IMR-90 (cell line): Measurements from ENCODE around the gene KRTAP10-7. TPM values are rescaled to one million over a fixed set of nuclear protein-coding genes. Genes with fewer than 3 reads are reported as not detected.
"Not testable (repeated sequence)": the region's sequence is repeated elsewhere in the genome, so short reads cannot be mapped to it uniquely, and the experiment has no call there.

ENCODE experiments used
- ATAC-seq: fragments of 200-7000 bp; cut with Tn5 transposase; 2 replicates; pipeline ENCODE4 v1.9.1; 2020; ENCODE audit warnings: low read depth, mild to moderate bottlenecking, moderate library complexity
- Bru-seq: library from RNA; stranded (reverse); fragments of 400-500 nt; gene quantifications from one replicate; lab custom pipeline; 2021; lab: Mats Ljungman, UMichigan
- BruChase-seq, 2 experiments: library from RNA; stranded (reverse); fragments of 400-500 nt; gene quantifications; one replicate each; lab custom pipeline; 2021; lab: Mats Ljungman, UMichigan
- BruUV-seq: library from RNA; stranded (reverse); fragments of 400-500 nt; replicated peaks from 2 replicates; lab custom pipeline; 2021; lab: Mats Ljungman, UMichigan
- CTCF ChIA-PET: fragments of 300-600 bp; formaldehyde crosslinking; extraction: SDS; loops from one replicate; lab custom pipeline; 2021; ENCODE audit warnings: antibody characterized with exemption; lab: Yijun Ruan, JAX
- POLR2A ChIA-PET: fragments of 300-600 bp; sonication (Branson Sonifier 250); formaldehyde crosslinking; loops from one replicate; lab custom pipeline; 2022; ENCODE audit warnings: antibody characterized with exemption; ENCODE audit not compliant: unreplicated experiment; lab: Charles Lee
- DNase-seq: peaks from one replicate; pipeline ENCODE4 v3.0.0; 2013
- H2AFZ ChIP-seq: replicated peaks from 2 replicates; pipeline ENCODE3; 2013; ENCODE audit warnings: low read length, mild to moderate bottlenecking; ENCODE audit not compliant: poor library complexity
- H2AK5ac ChIP-seq: 2 replicates; pipeline ENCODE4 v1.6.1; 2013; ENCODE audit warnings: low read depth, low read length, inconsistent platforms
- H2AK9ac ChIP-seq: replicated peaks from 2 replicates; pipeline ENCODE3; 2013; ENCODE audit warnings: mild to moderate bottlenecking, low read depth, low read length, moderate library complexity; ENCODE audit not compliant: poor library complexity
- H2BK120ac ChIP-seq: 2 replicates; pipeline ENCODE4 v1.6.1; 2013; ENCODE audit warnings: low read depth, low read length, inconsistent platforms
- H2BK15ac ChIP-seq: 3 replicates; pipeline ENCODE4 v1.6.1; 2013; ENCODE audit warnings: low read depth, low read length, inconsistent platforms
- H2BK20ac ChIP-seq: 2 replicates; pipeline ENCODE4 v1.6.1; 2013; ENCODE audit warnings: low read depth, mild to moderate bottlenecking, inconsistent platforms, low read length, moderate library complexity
- H2BK5ac ChIP-seq: 2 replicates; pipeline ENCODE4 v1.6.1; 2013; ENCODE audit warnings: mild to moderate bottlenecking, low read depth, low read length, inconsistent platforms; ENCODE audit not compliant: poor library complexity, severe bottlenecking
- H3K14ac ChIP-seq: replicated peaks from 2 replicates; pipeline ENCODE4 v1.6.1; 2013; ENCODE audit warnings: low read depth, low read length, inconsistent platforms
- H3K18ac ChIP-seq: 2 replicates; pipeline ENCODE4 v1.6.1; 2013; ENCODE audit warnings: low read depth, low read length, control low read depth
- H3K23ac ChIP-seq: 2 replicates; pipeline ENCODE4 v1.6.1; 2013; ENCODE audit warnings: low read depth, low read length, inconsistent platforms
- H3K27ac ChIP-seq: 2 replicates; pipeline ENCODE4 v1.5.1; 2013; ENCODE audit warnings: mild to moderate bottlenecking, control low read depth, low read length; ENCODE audit not compliant: insufficient read depth
- H3K27me3 ChIP-seq: 2 replicates; pipeline ENCODE4 v1.6.1; 2013; ENCODE audit warnings: low read length; ENCODE audit not compliant: control insufficient read depth, insufficient read depth
- H3K36me3 ChIP-seq: 2 replicates; pipeline ENCODE4 v1.6.1; 2013; ENCODE audit warnings: low read length, mixed read lengths; ENCODE audit not compliant: control insufficient read depth, insufficient read depth
- H3K4ac ChIP-seq: 2 replicates; pipeline ENCODE4 v1.6.1; 2013; ENCODE audit warnings: low read depth, low read length, inconsistent platforms
- H3K4me1 ChIP-seq: 2 replicates; pipeline ENCODE4 v1.6.1; 2013; ENCODE audit warnings: low read length, mixed read lengths; ENCODE audit not compliant: control insufficient read depth, insufficient read depth
- H3K4me2 ChIP-seq: 2 replicates; pipeline ENCODE4 v1.6.1; 2013; ENCODE audit warnings: low read depth, mild to moderate bottlenecking, control low read depth, low read length, moderate library complexity
- H3K4me3 ChIP-seq: 2 replicates; pipeline ENCODE4 v1.5.1; 2013; ENCODE audit warnings: low read depth, mild to moderate bottlenecking, control low read depth, low read length, moderate library complexity; ENCODE audit not compliant: insufficient read depth
- H3K56ac ChIP-seq: 2 replicates; pipeline ENCODE4 v1.6.1; 2013; ENCODE audit warnings: low read length, inconsistent platforms; ENCODE audit not compliant: insufficient read depth; ENCODE audit errors: extremely low read depth
- H3K79me1 ChIP-seq, 2 experiments: 2 replicates each; pipeline ENCODE4 v1.6.1; 2013; ENCODE audit warnings: low read length in 2 of 2, inconsistent platforms in 1 of 2, low read depth in 1 of 2
- H3K9ac ChIP-seq: 2 replicates; pipeline ENCODE4 v1.6.1; 2013; ENCODE audit warnings: low read depth, low read length, control low read depth
- H3K9me1 ChIP-seq: 2 replicates; pipeline ENCODE4 v1.6.1; 2013; ENCODE audit warnings: low read length, inconsistent platforms; ENCODE audit not compliant: insufficient read depth
- H3K9me3 ChIP-seq: 2 replicates; pipeline ENCODE4 v1.6.1; 2013; ENCODE audit warnings: low read length; ENCODE audit not compliant: control insufficient read depth, insufficient read depth
- H4K20me1 ChIP-seq: 2 replicates; pipeline ENCODE4 v1.6.1; 2013; ENCODE audit warnings: low read length, inconsistent platforms; ENCODE audit not compliant: insufficient read depth
- H4K5ac ChIP-seq: 2 replicates; pipeline ENCODE4 v1.6.1; 2013; ENCODE audit warnings: mild to moderate bottlenecking, low read depth, low read length, control low read depth
- H4K8ac ChIP-seq, 2 experiments: 2 replicates each; pipeline ENCODE4 v1.6.1; 2013; ENCODE audit warnings: low read depth in 2 of 2, low read length in 2 of 2, control low read depth in 1 of 2, inconsistent platforms in 1 of 2
- H4K91ac ChIP-seq: 2 replicates; pipeline ENCODE4 v1.6.1; 2013; ENCODE audit warnings: low read depth, low read length, inconsistent platforms; ENCODE audit not compliant: insufficient read depth
- WGBS, 2 experiments: methylation state at CpG; one replicate each; pipeline versions ENCODE4 v1.1.5 to v1.1.7; 2013; ENCODE audit warnings: missing lambda C conversion rate in 2 of 2; ENCODE audit not compliant: insufficient read length in 1 of 2; ENCODE audit errors: extremely low coverage in 2 of 2; 5-methylcytosine and 5-hydroxymethylcytosine counted together
- dilution Hi-C: fragments of 300-500 bp; cut with HindIII; formaldehyde crosslinking; loops from one replicate; pipeline ENCODE4 v1.14.3; 2018; ENCODE audit warnings: low sequenced_read_pairs; ENCODE audit not compliant: unreplicated experiment
- in situ Hi-C: fragments of 300-500 bp; cut with MboI; formaldehyde crosslinking; loops from 3 replicates; pipeline ENCODE4 v1.14.3; 2019; ENCODE audit warnings: low sequenced_read_pairs, inconsistent platforms, mixed read lengths
- intact Hi-C: fragments of 100-400 bp; cut with micrococcal nuclease; formaldehyde crosslinking; loops from 2 replicates; pipeline ENCODE4 v1.10.0; 2022
- long read RNA-seq: library from polyadenylated mRNA; unstranded; transcript quantifications from one replicate; pipeline ENCODE4 v2.0.0, GENCODE V29; 2021; ENCODE audit not compliant: unreplicated experiment
- polyA plus RNA-seq, 3 experiments: library from polyadenylated mRNA; depleted of rRNA; stranded (reverse); fragments of >200 nt; gene quantifications; 2 replicates each; pipeline ENCODE4 v1.2.3, GENCODE V29; 2012; ENCODE audit warnings: low replicate concordance in 1 of 3
- total RNA-seq: library from RNA; depleted of rRNA; stranded (reverse); fragments of >200 nt; gene quantifications from 2 replicates; pipeline ENCODE4 v1.2.3, GENCODE V29; 2012; rRNA removed

The KRTAP10-7 gene, protein sequence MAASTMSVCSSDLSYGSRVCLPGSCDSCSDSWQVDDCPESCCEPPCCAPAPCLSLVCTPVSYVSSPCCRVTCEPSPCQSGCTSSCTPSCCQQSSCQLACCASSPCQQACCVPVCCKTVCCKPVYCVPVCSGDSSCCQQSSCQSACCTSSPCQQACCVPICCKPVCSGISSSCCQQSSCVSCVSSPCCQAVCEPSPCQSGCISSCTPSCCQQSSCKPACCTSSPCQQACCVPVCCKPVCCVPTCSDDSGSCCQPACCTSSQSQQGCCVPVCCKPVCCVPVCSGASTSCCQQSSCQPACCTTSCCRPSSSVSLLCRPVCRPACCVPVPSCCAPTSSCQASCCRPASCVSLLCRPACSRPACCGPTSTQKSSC
- total RNA-seq (not detected in 2 replicates), polyA plus RNA-seq (2012; rRNA removed) (not detected in 2 replicates), Bru-seq, nascent RNA (not detected), BruChase-seq, experiment 1, labeled RNA remaining after a 6-hour chase (not detected), BruChase-seq, experiment 2, labeled RNA remaining after a 2-hour chase (not detected)
- polyA plus RNA-seq (2012; cell fraction: cytosol; rRNA removed): not detected in 2 replicates
- polyA plus RNA-seq (2012; cell fraction: nucleus; rRNA removed; ENCODE audit: low replicate concordance): not detected in 2 replicates
- long read RNA-seq: 0 reads

DNA sequence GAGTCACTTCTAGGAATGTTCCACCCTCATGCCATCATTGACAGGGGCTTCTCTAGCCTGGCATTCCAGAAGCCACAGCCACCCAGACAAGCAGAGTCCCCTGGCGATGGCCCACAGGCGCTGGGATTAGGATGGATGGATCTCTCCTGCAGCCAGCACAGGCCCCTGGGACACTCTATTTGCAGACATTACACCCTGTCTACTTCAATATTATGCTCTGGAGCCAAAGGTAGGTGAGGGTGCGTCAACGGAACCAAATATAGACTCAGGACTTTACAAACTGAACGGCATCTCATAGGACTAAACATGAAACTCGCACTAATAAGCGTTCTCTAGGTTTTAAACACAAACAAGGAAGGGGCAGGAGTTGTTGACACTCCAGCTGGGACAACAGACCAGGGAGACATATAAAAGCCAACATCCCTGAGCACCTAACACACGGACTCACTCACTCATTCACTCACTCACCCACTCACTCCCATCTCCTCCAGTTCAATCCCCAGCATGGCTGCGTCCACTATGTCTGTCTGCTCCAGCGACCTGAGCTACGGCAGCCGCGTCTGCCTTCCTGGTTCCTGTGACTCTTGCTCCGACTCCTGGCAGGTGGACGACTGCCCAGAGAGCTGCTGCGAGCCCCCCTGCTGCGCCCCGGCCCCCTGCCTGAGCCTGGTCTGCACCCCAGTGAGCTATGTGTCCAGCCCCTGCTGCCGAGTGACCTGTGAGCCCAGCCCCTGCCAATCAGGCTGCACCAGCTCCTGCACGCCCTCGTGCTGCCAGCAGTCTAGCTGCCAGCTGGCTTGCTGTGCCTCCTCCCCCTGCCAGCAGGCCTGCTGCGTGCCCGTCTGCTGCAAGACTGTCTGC lies at the start of gene KRTAP10-7:
KRTAP10-7 (plus strand) TSS at position 480 of the 861 bp plus-strand sequence; CDS start at position 505, 25 bp downstream.
- H2BK5ac ChIP-seq, H3K14ac ChIP-seq, H3K9me1 ChIP-seq, H2AFZ ChIP-seq, H3K9me3 ChIP-seq, H4K5ac ChIP-seq, in situ Hi-C loops, POLR2A ChIA-PET, CTCF ChIA-PET, H2BK120ac ChIP-seq, H3K4me2 ChIP-seq, H2AK9ac ChIP-seq, H2BK20ac ChIP-seq, dilution Hi-C loops, H3K27me3 ChIP-seq, H2AK5ac ChIP-seq, H3K56ac ChIP-seq, H4K8ac ChIP-seq, H4K20me1 ChIP-seq, H2BK15ac ChIP-seq, H3K4me1 ChIP-seq, DNase-seq, H3K4me3 ChIP-seq, H3K79me1 ChIP-seq, BruUV-seq, H3K4ac ChIP-seq, H3K27ac ChIP-seq, ATAC-seq, H3K18ac ChIP-seq, intact Hi-C loops, H3K23ac ChIP-seq, H3K36me3 ChIP-seq, H3K9ac ChIP-seq, H4K91ac ChIP-seq: not testable (repeated sequence)
- WGBS, 2 experiments: 81% methylated on average over 3 of the region's 23 CpGs; no CpG with 5 or more reads in 1 of the 2 experiments
